ENCODE measurements around the gene NELL1. TPM values are rescaled to one million over a fixed set of nuclear protein-coding genes. Genes with fewer than 3 reads are reported as not detected.

The NELL1 gene
- total RNA-seq, 1 experiment from 2014 or later = not detected

DNA sequence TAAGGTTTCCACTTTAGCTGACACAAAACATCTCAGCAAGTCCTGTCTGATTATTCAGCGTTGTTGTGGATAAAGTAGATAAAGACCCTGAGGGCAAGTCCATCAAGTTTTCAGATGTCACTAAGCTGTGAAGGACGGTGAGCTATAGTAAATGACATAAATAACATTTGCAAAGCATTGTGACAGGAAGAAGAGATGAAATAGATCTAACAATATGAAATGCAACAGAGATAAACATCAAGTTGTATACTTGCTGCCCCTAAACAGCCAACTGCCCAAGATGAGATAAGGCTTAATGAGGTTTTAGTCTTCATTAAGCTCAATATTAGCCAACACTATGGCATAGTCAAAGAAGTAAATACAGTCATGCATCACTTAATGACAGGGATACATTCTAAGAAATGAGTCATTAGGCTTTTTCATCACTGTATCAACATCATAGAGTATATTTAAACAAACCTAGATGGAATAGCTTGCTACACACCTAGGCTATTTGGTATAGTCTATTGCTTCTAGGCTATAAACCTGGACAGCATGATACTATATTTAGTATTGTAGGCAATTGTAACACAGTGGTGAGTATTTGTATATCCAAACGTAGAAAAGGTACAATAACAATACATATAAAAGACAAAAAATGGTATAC is 898.4 kb downstream of the NELL1 start:
- ATAC-seq (no peak), DNase-seq (ENCODE audit: low read depth, low spot score) (no peak)
- in situ Hi-C loops (cut with HindIII; ENCODE audit: low pct_unique_long_range_greater_than_20kb, low sequenced_read_pairs) = no loop called here
- CTCF ChIA-PET = no interaction called here
- H3K36me3 ChIP-seq (ENCODE audit: control insufficient read depth, insufficient read depth, low read length) = no peaks in the 10 kb centered on the region
- no peaks in the 10 kb centered on the region for H3K27me3 ChIP-seq (ENCODE audit: control insufficient read depth, insufficient read depth, low read length)
- intact Hi-C loops (cut with micrococcal nuclease; ENCODE audit: unreplicated experiment) = no loop called here
- no peaks in the 10 kb centered on the region for H3K9me3 ChIP-seq (ENCODE audit: control insufficient read depth, insufficient read depth, low read depth, low read length)
- H3K27ac ChIP-seq (ENCODE audit: low read length) = no peak overlapping the region
- H3K4me1 ChIP-seq (ENCODE audit: control insufficient read depth, insufficient read depth, low read length) = no peaks in the 10 kb centered on the region
- no peak overlapping the region for H3K4me3 ChIP-seq (ENCODE audit: low read depth in 2 of 2, low read length in 2 of 2)
- POLR2A ChIA-PET = no interaction called here
- no TSS peak for BruUV-seq (replicated peaks)
- TF ChIP-seq POLR2AphosphoS5 (IDR thresholded peaks at IDR 0.05; ENCODE audit: low read depth, low read length) (no peak), CTCF (IDR thresholded peaks at IDR 0.05) (no peak), REST (IDR thresholded peaks at IDR 0.05; ENCODE audit: insufficient read depth in 1 of 2, low read depth in 2 of 2, low read length in 1 of 2) (no peak), SIN3A (IDR thresholded peaks at IDR 0.05; ENCODE audit: borderline replicate concordance, insufficient read depth, low read depth, low read length) (no peak), TCF7L2 (IDR thresholded peaks at IDR 0.05; ENCODE audit: low read depth, low read length) (no peak)

DNA sequence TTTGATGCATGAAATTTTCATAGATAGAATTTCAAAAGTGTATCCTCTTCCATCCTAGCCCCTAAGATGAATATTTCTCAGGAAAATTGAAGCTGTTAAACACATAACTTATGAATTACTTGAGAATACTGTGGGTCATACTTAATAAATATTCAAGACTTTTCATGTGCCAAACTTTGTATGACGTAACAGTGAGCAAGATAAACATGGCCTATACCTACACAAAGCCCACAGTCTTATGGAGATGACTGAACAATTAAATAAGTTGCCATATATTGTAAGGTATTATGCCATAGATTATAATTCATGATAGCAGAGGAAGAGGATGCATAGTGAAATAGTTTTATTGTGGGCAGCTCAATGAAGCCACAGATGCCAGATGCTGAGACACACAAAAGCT is 902.8 kb downstream of the NELL1 start:
- no peaks in the 10 kb centered on the region for H3K4me1 ChIP-seq (ENCODE audit: control insufficient read depth, insufficient read depth, low read length)
- no peaks in the 10 kb centered on the region for H3K36me3 ChIP-seq (ENCODE audit: control insufficient read depth, insufficient read depth, low read length)
- TF ChIP-seq CTCF (IDR thresholded peaks at IDR 0.05) = no peak
- TF ChIP-seq POLR2AphosphoS5 (IDR thresholded peaks at IDR 0.05; ENCODE audit: low read depth, low read length) = no peak
- no peak for TF ChIP-seq TCF7L2 (IDR thresholded peaks at IDR 0.05; ENCODE audit: low read depth, low read length)
- no peak for TF ChIP-seq REST (IDR thresholded peaks at IDR 0.05; ENCODE audit: insufficient read depth in 1 of 2, low read depth in 2 of 2, low read length in 1 of 2)
- TF ChIP-seq SIN3A (IDR thresholded peaks at IDR 0.05; ENCODE audit: borderline replicate concordance, insufficient read depth, low read depth, low read length) = no peak
- DNase-seq (ENCODE audit: low read depth, low spot score) = no peak
- no peaks in the 10 kb centered on the region for H3K27me3 ChIP-seq (ENCODE audit: control insufficient read depth, insufficient read depth, low read length)
- POLR2A ChIA-PET = no interaction called here
- no peak for ATAC-seq
- in situ Hi-C loops (cut with HindIII; ENCODE audit: low pct_unique_long_range_greater_than_20kb, low sequenced_read_pairs) (no loop called here), intact Hi-C loops (cut with micrococcal nuclease; ENCODE audit: unreplicated experiment) (no loop called here)
- H3K4me3 ChIP-seq (ENCODE audit: low read depth in 2 of 2, low read length in 2 of 2) = no peak overlapping the region
- CTCF ChIA-PET = no interaction called here
- BruUV-seq (replicated peaks) = no TSS peak
- no peak overlapping the region for H3K27ac ChIP-seq (ENCODE audit: low read length)
- no peaks in the 10 kb centered on the region for H3K9me3 ChIP-seq (ENCODE audit: control insufficient read depth, insufficient read depth, low read depth, low read length)
